Activated CD4-positive, alpha-beta T cell treated with anti-CD3 and anti-CD28 coated beads for 36 hours (primary cell): ENCODE data around the gene RASA3. TPM values are rescaled to one million over a fixed set of nuclear protein-coding genes. Genes with fewer than 3 reads are reported as not detected.

Experiments used
- ATAC-seq: fragments of 200-7000 bp; cut with Tn5 transposase; one replicate; pipeline ENCODE4 v1.10.0; 2021; ENCODE audit warnings: mild to moderate bottlenecking, moderate library complexity
- CTCF ChIA-PET: fragments of 350-600 bp; sonication (Branson Sonifier 250); formaldehyde crosslinking; loops from one replicate; lab custom pipeline; 2021; ENCODE audit warnings: antibody characterized with exemption; lab: Charles Lee
- POLR2A ChIA-PET: fragments of 350-600 bp; sonication (Branson Sonifier 250); formaldehyde crosslinking; loops from one replicate; lab custom pipeline; 2021; ENCODE audit warnings: antibody characterized with exemption, inconsistent platforms; lab: Charles Lee
- DNase-seq: peaks from one replicate; pipeline ENCODE4 v3.0.0-alpha.2; 2020
- H3K27ac Mint-ChIP-seq: one replicate; pipeline ENCODE4 v1.8.0; 2021; ENCODE audit warnings: mixed read lengths
- H3K27me3 Mint-ChIP-seq: one replicate; pipeline ENCODE4 v1.8.0; 2021; ENCODE audit warnings: mixed read lengths
- H3K36me3 Mint-ChIP-seq: one replicate; pipeline ENCODE4 v1.8.0; 2021; ENCODE audit warnings: low read depth, mixed read lengths
- H3K4me1 Mint-ChIP-seq: one replicate; pipeline ENCODE4 v1.8.0; 2021; ENCODE audit warnings: mixed read lengths
- H3K4me3 Mint-ChIP-seq: one replicate; pipeline ENCODE4 v1.8.0; 2021; ENCODE audit warnings: mild to moderate bottlenecking, moderate library complexity, mixed read lengths
- H3K9me3 Mint-ChIP-seq: one replicate; pipeline ENCODE4 v1.8.0; 2021; ENCODE audit warnings: low read depth, mixed read lengths
- intact Hi-C, 2 experiments: fragments of 100-400 bp; cut with DNase I in 1 of 2; cut with micrococcal nuclease in 1 of 2; formaldehyde crosslinking; loops; one replicate each; pipeline versions ENCODE4 v1.14.2 to v1.15.1; 2022 to 2024; cut with DNase I, micrococcal nuclease
- total RNA-seq, 2 experiments: library from RNA; stranded (reverse); gene quantifications; one replicate each; pipeline ENCODE4 v1.2.3, GENCODE V29; 2021

RASA3 gene
- total RNA-seq, 2 experiments from 2014 or later = 33.0 to 34.7 TPM

- intact Hi-C loops = no loop called here
- Mint-ChIP-seq H3K9me3 (no peaks in the 10 kb centered on the region), H3K27me3 (no peaks in the 10 kb centered on the region), H3K4me3 (no peak overlapping the region), H3K4me1 (no peaks in the 10 kb centered on the region), H3K27ac (no peak overlapping the region), H3K36me3 (peaks cover 33% of the 10 kb centered on the region)
- DNase-seq (peak; percentile 2), ATAC-seq (no peak)
- ChIA-PET POLR2A (no interaction called here), CTCF (interaction anchor here (0.7 kb wide), 1 partner anchor 220 kb away, joined by 3 read pairs; no protein-coding TSS in a partner anchor)
Measured at GRCh38 chr13:113978741-113979481, 153.5 kb downstream of the RASA3 start.

GRCh38 chr13:113977976-113978375 is 154.4 kb downstream of the RASA3 start:
- H3K9me3 Mint-ChIP-seq = no peaks in the 10 kb centered on the region
- H3K4me3 Mint-ChIP-seq = no peak overlapping the region
- no peak overlapping the region for H3K27ac Mint-ChIP-seq
- ATAC-seq (no peak), DNase-seq (no peak)
- intact Hi-C loops = no loop called here
- no peaks in the 10 kb centered on the region for H3K4me1 Mint-ChIP-seq
- ChIA-PET CTCF (interaction anchor here (0.7 kb wide), 1 partner anchor 221 kb away, joined by 3 read pairs; no protein-coding TSS in a partner anchor), POLR2A (no interaction called here)
- peaks cover 34% of the 10 kb centered on the region for H3K36me3 Mint-ChIP-seq
- H3K27me3 Mint-ChIP-seq = no peaks in the 10 kb centered on the region

- H3K36me3 Mint-ChIP-seq = peaks cover 31% of the 10 kb centered on the region
- DNase-seq (no peak), ATAC-seq (no peak)
- no peaks in the 10 kb centered on the region for H3K4me1 Mint-ChIP-seq
- ChIA-PET CTCF (interaction anchor here (0.6 kb wide), 1 partner anchor 185 kb away, joined by 3 read pairs; no protein-coding TSS in a partner anchor), POLR2A (no interaction called here)
- intact Hi-C loops = no loop called here
- no peak overlapping the region for H3K27ac Mint-ChIP-seq
- H3K27me3 Mint-ChIP-seq = no peaks in the 10 kb centered on the region
- no peaks in the 10 kb centered on the region for H3K9me3 Mint-ChIP-seq
- H3K4me3 Mint-ChIP-seq = no peak overlapping the region
Measured at GRCh38 chr13:113976711-113977684, 155.4 kb downstream of the RASA3 start.

- no peaks in the 10 kb centered on the region for H3K9me3 Mint-ChIP-seq
- no peak overlapping the region for H3K27ac Mint-ChIP-seq
- CTCF ChIA-PET = no interaction called here
- no peak for ATAC-seq
- H3K27me3 Mint-ChIP-seq = no peaks in the 10 kb centered on the region
- no peak overlapping the region for H3K4me3 Mint-ChIP-seq
- no peaks in the 10 kb centered on the region for H3K4me1 Mint-ChIP-seq
- POLR2A ChIA-PET = no interaction called here
- peaks cover 24% of the 10 kb centered on the region for H3K36me3 Mint-ChIP-seq
- no peak for DNase-seq
- intact Hi-C loops = no loop called here
Measured at GRCh38 chr13:113975416-113975815, 157.0 kb downstream of the RASA3 start.

GRCh38 chr13:113974304-113975281 is 157.8 kb downstream of the RASA3 start:
- DNase-seq = peak; percentile 3
- Mint-ChIP-seq H3K4me1 (no peaks in the 10 kb centered on the region), H3K27me3 (no peaks in the 10 kb centered on the region), H3K9me3 (no peaks in the 10 kb centered on the region), H3K36me3 (peaks cover 21% of the 10 kb centered on the region), H3K27ac (no peak overlapping the region), H3K4me3 (no peak overlapping the region)
- CTCF ChIA-PET = no interaction called here
- intact Hi-C loops = no loop called here
- no peak for ATAC-seq
- POLR2A ChIA-PET = no interaction called here

GRCh38 chr13:113973218-113974164 is 158.9 kb downstream of the RASA3 start, which contains the start of gene C13orf46:
C13orf46 (minus strand) TSS chr13:113974076; CDS start chr13:113973997, 79 bp downstream.
- H3K27me3 Mint-ChIP-seq = no peaks in the 10 kb centered on the region
- POLR2A ChIA-PET = no interaction called here
- intact Hi-C loops = no loop called here
- ATAC-seq (no peak), DNase-seq (peak; percentile 3)
- CTCF ChIA-PET = no interaction called here
- H3K4me1 Mint-ChIP-seq = no peaks in the 10 kb centered on the region
- H3K9me3 Mint-ChIP-seq = no peaks in the 10 kb centered on the region
- H3K27ac Mint-ChIP-seq = no peak within 1 kb of the TSS
- H3K36me3 Mint-ChIP-seq = peaks cover 14% of the 10 kb centered on the region
- H3K4me3 Mint-ChIP-seq = no peak within 1 kb of the TSS

GRCh38 chr13:113972451-113973217 is 159.8 kb downstream of the RASA3 start:
- H3K27me3 Mint-ChIP-seq = no peaks in the 10 kb centered on the region
- H3K27ac Mint-ChIP-seq = no peak overlapping the region
- no peak overlapping the region for H3K4me3 Mint-ChIP-seq
- ChIA-PET CTCF (interaction anchor here (0.5 kb wide), 1 partner anchor 92 kb away, joined by 3 read pairs; no protein-coding TSS in a partner anchor), POLR2A (no interaction called here)
- H3K36me3 Mint-ChIP-seq = peaks cover 7% of the 10 kb centered on the region
- DNase-seq (peak; percentile 1), ATAC-seq (no peak)
- no peaks in the 10 kb centered on the region for H3K9me3 Mint-ChIP-seq
- no peaks in the 10 kb centered on the region for H3K4me1 Mint-ChIP-seq
- intact Hi-C loops = no loop called here

GRCh38 chr13:113971471-113972231 is 160.8 kb downstream of the RASA3 start:
- intact Hi-C loops = no loop called here
- DNase-seq (peak; percentile 3), ATAC-seq (no peak)
- H3K9me3 Mint-ChIP-seq = no peaks in the 10 kb centered on the region
- no peak overlapping the region for H3K4me3 Mint-ChIP-seq
- no peak overlapping the region for H3K27ac Mint-ChIP-seq
- POLR2A ChIA-PET = no interaction called here
- CTCF ChIA-PET = no interaction called here
- H3K36me3 Mint-ChIP-seq = peaks cover 7% of the 10 kb centered on the region
- no peaks in the 10 kb centered on the region for H3K4me1 Mint-ChIP-seq
- H3K27me3 Mint-ChIP-seq = no peaks in the 10 kb centered on the region

GRCh38 chr13:113970810-113971470 is 161.5 kb downstream of the RASA3 start:
- no peaks in the 10 kb centered on the region for H3K9me3 Mint-ChIP-seq
- ATAC-seq = no peak
- peak; percentile 1 for DNase-seq
- no peak overlapping the region for H3K4me3 Mint-ChIP-seq
- ChIA-PET CTCF (no interaction called here), POLR2A (interaction anchor here (0.6 kb wide), 1 partner anchor 366 kb away, joined by 4 read pairs; no protein-coding TSS in a partner anchor)
- peaks cover 7% of the 10 kb centered on the region for H3K36me3 Mint-ChIP-seq
- H3K27ac Mint-ChIP-seq = no peak overlapping the region
- H3K27me3 Mint-ChIP-seq = no peaks in the 10 kb centered on the region
- intact Hi-C loops = no loop called here
- no peaks in the 10 kb centered on the region for H3K4me1 Mint-ChIP-seq
